K562 (cell line): Measurements from ENCODE around the gene RHEBL1. TPM values are rescaled to one million over a fixed set of nuclear protein-coding genes. Genes with fewer than 3 reads are reported as not detected.
A peak's percentile ranks its signal among the peaks of the same experiment; 100 is the strongest.

ENCODE experiments used
- CBX1 ChIP-seq: sonication (generic); IDR thresholded peaks from 2 replicates; pipeline ENCODE4 v1.6.1; 2016; ENCODE audit warnings: antibody characterized with exemption, low read depth, mild to moderate bottlenecking
- CBX3 ChIP-seq, 2 experiments: IDR thresholded peaks; 1 replicate in 1 of 2; 2 replicates in 1 of 2; pipeline ENCODE4 v1.6.1; 2012; ENCODE audit warnings: inconsistent platforms in 2 of 2, low read length in 2 of 2, borderline replicate concordance in 1 of 2, control low read depth in 1 of 2
- CCNT2 ChIP-seq: IDR thresholded peaks from 2 replicates; pipeline ENCODE4 v1.6.1; 2011; ENCODE audit warnings: borderline replicate concordance, low read depth, mild to moderate bottlenecking, moderate library complexity, mixed read lengths, low read length; ENCODE audit not compliant: insufficient read length; ENCODE audit errors: extremely low read depth
- ETS2 ChIP-seq: IDR thresholded peaks from 2 replicates; pipeline ENCODE4 v1.6.1; 2016; ENCODE audit warnings: borderline replicate concordance, missing genetic modification characterization, mild to moderate bottlenecking, moderate library complexity, missing compliant biosample characterization; ENCODE audit not compliant: poor library complexity, severe bottlenecking
- IRF1 ChIP-seq: sonication (generic); formaldehyde crosslinking; IDR thresholded peaks from 2 replicates; pipeline ENCODE4 v1.8.0; 2022; ENCODE audit warnings: missing genetic modification reagents, mild to moderate bottlenecking, borderline replicate concordance
- NR2C1 ChIP-seq, 2 experiments: fragments of 450-650 bp; IDR thresholded peaks; 2 replicates each; pipeline ENCODE4 v1.6.1; 2017; ENCODE audit warnings: mild to moderate bottlenecking in 2 of 2, antibody characterized with exemption in 1 of 2, inconsistent platforms in 1 of 2, missing compliant biosample characterization in 1 of 2, missing genetic modification characterization in 1 of 2
- NRF1 ChIP-seq, 2 experiments: fragments of 450-650 bp; IDR thresholded peaks in 1 of 2; conservative IDR thresholded peaks in 1 of 2; 2 replicates each; pipeline ENCODE4 v1.6.1; 2014; ENCODE audit warnings: mild to moderate bottlenecking in 2 of 2
- PYGO2 ChIP-seq: fragments of 450-650 bp; IDR thresholded peaks from 2 replicates; pipeline ENCODE4 v1.6.1; 2016; ENCODE audit warnings: mild to moderate bottlenecking, missing genetic modification characterization, moderate library complexity, missing compliant biosample characterization
- RBBP5 ChIP-seq: fragments of 200-600 bp; sonication (generic); IDR thresholded peaks from 2 replicates; pipeline ENCODE4 v1.6.1; 2012; ENCODE audit warnings: borderline replicate concordance, mild to moderate bottlenecking, low read length, control low read depth, inconsistent platforms; ENCODE audit not compliant: insufficient read depth, poor library complexity, severe bottlenecking
- RFX7 ChIP-seq: fragments of 250-450 bp; sonication (Bioruptor Pico); IDR thresholded peaks from 2 replicates; pipeline ENCODE4 v1.5.1; 2021; ENCODE audit warnings: mild to moderate bottlenecking
- SIRT6 ChIP-seq: IDR thresholded peaks from one replicate; pipeline ENCODE4 v1.6.1; 2012; ENCODE audit warnings: low read depth, mild to moderate bottlenecking, control low read depth, inconsistent platforms, low read length, moderate library complexity
- TAF15 ChIP-seq: fragments of 200-400 bp; formaldehyde crosslinking; IDR thresholded peaks from 2 replicates; pipeline ENCODE4 v1.6.1; 2017; ENCODE audit warnings: mild to moderate bottlenecking, low read depth, low read length, moderate library complexity
- TBP ChIP-seq: optimal IDR thresholded peaks from 2 replicates; pipeline ENCODE3; 2011; ENCODE audit warnings: low read depth, low read length, improper control_type of control experiment
- TEAD2 ChIP-seq: fragments of 450-650 bp; IDR thresholded peaks from 2 replicates; pipeline ENCODE4 v1.6.1; 2016; ENCODE audit warnings: missing genetic modification characterization, control low read depth, missing compliant biosample characterization
- ZNF347 ChIP-seq: fragments of 450-650 bp; formaldehyde crosslinking; IDR thresholded peaks from 2 replicates; pipeline ENCODE4 v1.4.0; 2020; ENCODE audit warnings: low read depth, mild to moderate bottlenecking, moderate library complexity
- polyA plus RNA-seq, 8 experiments: library from polyadenylated mRNA; depleted of rRNA in 4 of 8; stranded (reverse) in 5 of 8; unstranded in 3 of 8; fragments of >200 nt; fragmentation: Nextera tagmentation in 2 of 8; fragmentation: Illumina TruSeq in 1 of 8; extraction: Ambion mirVana in 2 of 8; extraction: Trizol in 1 of 8; gene quantifications; 2 replicates each; pipeline versions ENCODE4 v1.2.1 to v1.2.3, GENCODE V29; 2011 to 2014; ENCODE audit warnings: inconsistent platforms in 1 of 8, missing spikeins in 1 of 8
- total RNA-seq, 7 experiments: library from RNA; depleted of rRNA in 6 of 7; stranded (reverse); fragments of >200 nt in 6 of 7; fragmentation: Illumina TruSeq in 2 of 7; extraction: Trizol in 2 of 7; gene quantifications; 2 replicates each; pipeline versions ENCODE4 v1.2.1 to v1.2.3, GENCODE V29; 2011 to 2021; ENCODE audit warnings: low replicate concordance in 1 of 7
- TF ChIP-seq, protein P1 (sequence below): fragments of 450-650 bp; IDR thresholded peaks from 2 replicates; pipeline ENCODE4 v1.6.1; 2017; ENCODE audit warnings: antibody characterized with exemption, mild to moderate bottlenecking
- TF ChIP-seq, protein P2 (sequence below): IDR thresholded peaks from 3 replicates; pipeline ENCODE4 v1.6.1; 2011; ENCODE audit warnings: borderline replicate concordance, mild to moderate bottlenecking; ENCODE audit not compliant: insufficient read length, insufficient read depth
- TF ChIP-seq, protein P3 (sequence below): fragments of 250-450 bp; sonication (Bioruptor Pico); IDR thresholded peaks from 2 replicates; pipeline ENCODE4 v1.4.0; 2020

The RHEBL1 gene
- total and polyA plus RNA-seq, 9 of the 15 experiments (the other 6 are each of a cell fraction or from before 2014, with no cell fraction given): 4.3 to 36.1 (median 8.2) TPM

DNA sequence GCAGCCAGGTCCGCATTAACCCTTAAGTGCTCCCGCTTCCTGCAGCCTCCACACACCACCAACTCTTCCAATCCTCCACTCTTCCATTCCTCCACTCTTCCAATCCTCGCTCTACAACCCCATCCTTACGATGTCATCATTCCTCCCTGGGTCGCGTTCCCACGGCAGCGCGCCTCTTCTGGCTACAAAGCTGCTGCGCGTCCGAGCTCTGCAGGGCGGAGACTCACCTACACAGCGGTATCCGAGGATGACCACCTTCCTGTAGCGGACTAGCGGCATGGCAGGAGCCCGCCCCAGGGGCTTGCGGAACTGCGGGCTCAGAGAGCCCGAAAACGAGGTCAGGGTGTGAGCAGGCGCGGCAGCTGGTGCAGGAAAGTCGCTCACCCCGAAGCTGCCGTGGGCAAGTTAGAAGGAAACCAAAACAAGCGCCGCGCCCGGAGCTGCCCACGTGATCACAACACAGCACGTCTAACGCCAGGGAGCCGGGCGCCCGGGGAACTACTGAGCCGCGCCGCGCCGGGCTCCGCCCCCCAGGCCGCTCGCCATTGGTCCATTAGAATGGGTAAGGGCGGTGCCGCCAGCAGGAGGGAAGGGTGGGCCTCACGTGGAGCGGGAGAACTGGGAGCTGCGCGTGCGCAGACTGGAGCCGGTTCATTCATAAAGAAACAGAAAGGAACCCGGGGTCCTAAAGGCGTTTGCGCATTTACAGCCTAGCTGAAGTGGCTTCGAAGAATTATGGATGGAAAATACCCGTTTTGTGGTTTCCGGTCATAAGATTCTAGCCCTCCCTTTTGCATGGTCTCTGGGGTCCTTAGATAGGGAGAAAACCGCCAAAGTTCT is at the start of gene RHEBL1 (continued):
- TF ChIP-seq, protein P1, sequence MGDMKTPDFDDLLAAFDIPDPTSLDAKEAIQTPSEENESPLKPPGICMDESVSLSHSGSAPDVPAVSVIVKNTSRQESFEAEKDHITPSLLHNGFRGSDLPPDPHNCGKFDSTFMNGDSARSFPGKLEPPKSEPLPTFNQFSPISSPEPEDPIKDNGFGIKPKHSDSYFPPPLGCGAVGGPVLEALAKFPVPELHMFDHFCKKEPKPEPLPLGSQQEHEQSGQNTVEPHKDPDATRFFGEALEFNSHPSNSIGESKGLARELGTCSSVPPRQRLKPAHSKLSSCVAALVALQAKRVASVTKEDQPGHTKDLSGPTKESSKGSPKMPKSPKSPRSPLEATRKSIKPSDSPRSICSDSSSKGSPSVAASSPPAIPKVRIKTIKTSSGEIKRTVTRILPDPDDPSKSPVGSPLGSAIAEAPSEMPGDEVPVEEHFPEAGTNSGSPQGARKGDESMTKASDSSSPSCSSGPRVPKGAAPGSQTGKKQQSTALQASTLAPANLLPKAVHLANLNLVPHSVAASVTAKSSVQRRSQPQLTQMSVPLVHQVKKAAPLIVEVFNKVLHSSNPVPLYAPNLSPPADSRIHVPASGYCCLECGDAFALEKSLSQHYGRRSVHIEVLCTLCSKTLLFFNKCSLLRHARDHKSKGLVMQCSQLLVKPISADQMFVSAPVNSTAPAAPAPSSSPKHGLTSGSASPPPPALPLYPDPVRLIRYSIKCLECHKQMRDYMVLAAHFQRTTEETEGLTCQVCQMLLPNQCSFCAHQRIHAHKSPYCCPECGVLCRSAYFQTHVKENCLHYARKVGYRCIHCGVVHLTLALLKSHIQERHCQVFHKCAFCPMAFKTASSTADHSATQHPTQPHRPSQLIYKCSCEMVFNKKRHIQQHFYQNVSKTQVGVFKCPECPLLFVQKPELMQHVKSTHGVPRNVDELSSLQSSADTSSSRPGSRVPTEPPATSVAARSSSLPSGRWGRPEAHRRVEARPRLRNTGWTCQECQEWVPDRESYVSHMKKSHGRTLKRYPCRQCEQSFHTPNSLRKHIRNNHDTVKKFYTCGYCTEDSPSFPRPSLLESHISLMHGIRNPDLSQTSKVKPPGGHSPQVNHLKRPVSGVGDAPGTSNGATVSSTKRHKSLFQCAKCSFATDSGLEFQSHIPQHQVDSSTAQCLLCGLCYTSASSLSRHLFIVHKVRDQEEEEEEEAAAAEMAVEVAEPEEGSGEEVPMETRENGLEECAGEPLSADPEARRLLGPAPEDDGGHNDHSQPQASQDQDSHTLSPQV: no peak
- TF ChIP-seq CBX1 (no peak), ETS2 (tag) (no peak), RFX7 (no peak), PYGO2 (tag) (no peak), CCNT2 (peak; percentile 84), RBBP5 (peak; percentile 89), SIRT6 (no peak), ZNF347 (CRISPR knock-in tag) (no peak), CBX3 (IDR thresholded peaks at IDR 0.05; ENCODE audit: borderline replicate concordance in 1 of 2, low read length in 2 of 2) (no peak), NR2C1 (IDR thresholded peaks at IDR 0.05) (no peak), NR2C1 (tag; IDR thresholded peaks at IDR 0.05) (no peak), TEAD2 (no peak), TAF15 (no peak), TBP (peak; percentile 60), NRF1 (conservative IDR thresholded peaks at IDR 0.05 in 1 of 2, IDR thresholded peaks at IDR 0.05 in 1 of 2) (peak; percentile 97), IRF1 (CRISPR knock-in tag) (no peak)
- TF ChIP-seq, protein P2, sequence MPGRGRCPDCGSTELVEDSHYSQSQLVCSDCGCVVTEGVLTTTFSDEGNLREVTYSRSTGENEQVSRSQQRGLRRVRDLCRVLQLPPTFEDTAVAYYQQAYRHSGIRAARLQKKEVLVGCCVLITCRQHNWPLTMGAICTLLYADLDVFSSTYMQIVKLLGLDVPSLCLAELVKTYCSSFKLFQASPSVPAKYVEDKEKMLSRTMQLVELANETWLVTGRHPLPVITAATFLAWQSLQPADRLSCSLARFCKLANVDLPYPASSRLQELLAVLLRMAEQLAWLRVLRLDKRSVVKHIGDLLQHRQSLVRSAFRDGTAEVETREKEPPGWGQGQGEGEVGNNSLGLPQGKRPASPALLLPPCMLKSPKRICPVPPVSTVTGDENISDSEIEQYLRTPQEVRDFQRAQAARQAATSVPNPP: no peak
- TF ChIP-seq, protein P3, sequence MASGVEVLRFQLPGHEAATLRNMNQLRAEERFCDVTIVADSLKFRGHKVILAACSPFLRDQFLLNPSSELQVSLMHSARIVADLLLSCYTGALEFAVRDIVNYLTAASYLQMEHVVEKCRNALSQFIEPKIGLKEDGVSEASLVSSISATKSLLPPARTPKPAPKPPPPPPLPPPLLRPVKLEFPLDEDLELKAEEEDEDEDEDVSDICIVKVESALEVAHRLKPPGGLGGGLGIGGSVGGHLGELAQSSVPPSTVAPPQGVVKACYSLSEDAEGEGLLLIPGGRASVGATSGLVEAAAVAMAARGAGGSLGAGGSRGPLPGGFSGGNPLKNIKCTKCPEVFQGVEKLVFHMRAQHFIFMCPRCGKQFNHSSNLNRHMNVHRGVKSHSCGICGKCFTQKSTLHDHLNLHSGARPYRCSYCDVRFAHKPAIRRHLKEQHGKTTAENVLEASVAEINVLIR: no peak
